Measurements from ENCODE around the gene TOR4A. TPM values are rescaled to one million over a fixed set of nuclear protein-coding genes. Genes with fewer than 3 reads are reported as not detected.

Gene TOR4A
- polyA plus RNA-seq, 2 of the 4 experiments (the other 2 are of a cell fraction), result 9.8 to 18.6 TPM

DNA sequence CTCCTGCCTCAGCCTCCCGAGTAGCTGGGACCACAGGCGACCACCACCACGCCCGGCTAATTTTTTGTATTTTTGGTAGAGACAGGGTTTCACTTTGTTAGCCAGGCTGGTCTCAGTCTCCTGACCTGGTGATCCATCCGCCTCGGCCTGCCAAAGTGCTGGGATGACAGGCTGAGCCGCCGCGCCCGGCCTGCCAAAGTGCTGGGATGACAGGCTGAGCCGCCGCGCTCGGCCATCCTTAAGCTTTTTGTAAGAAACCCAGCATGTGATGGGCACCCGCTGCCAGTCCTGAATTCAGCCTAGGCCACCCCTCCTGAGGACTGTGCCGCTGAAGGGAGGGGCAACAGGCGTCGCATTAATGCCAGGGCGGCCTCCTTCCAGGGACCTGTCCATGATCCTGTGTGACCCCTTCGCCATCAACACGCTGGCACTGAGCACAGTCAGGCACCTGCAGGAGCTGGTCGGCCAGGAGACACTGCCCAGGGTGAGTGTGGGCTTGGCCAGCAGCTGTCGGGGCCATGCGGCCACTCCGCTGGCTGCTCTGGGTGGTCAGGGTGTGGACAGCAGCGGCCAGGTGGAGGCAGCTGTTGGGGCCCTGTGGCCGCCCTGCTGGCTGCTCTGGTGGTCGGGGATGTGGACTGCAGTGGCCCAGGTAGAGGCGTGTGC lies 11.9 kb upstream of the TOR4A start:
- TF ChIP-seq EHF (CRISPR knock-in tag; IDR thresholded peaks at IDR 0.05) (no peak), KDM5A (IDR thresholded peaks at IDR 0.05) (no peak), BCL3 (IDR thresholded peaks at IDR 0.05) (no peak), RNF2 (IDR thresholded peaks at IDR 0.05; ENCODE audit: borderline replicate concordance, low read depth) (no peak), NR3C1 (IDR thresholded peaks at IDR 0.05) (no peak), POLR2AphosphoS2 (conservative IDR thresholded peaks at IDR 0.05; ENCODE audit: low read length) (no peak), JUNB (IDR thresholded peaks at IDR 0.05) (no peak), BHLHE40 (IDR thresholded peaks at IDR 0.05; ENCODE audit: low read depth, low read length) (no peak), CHD2 (IDR thresholded peaks at IDR 0.05; ENCODE audit: low read length, partially characterized antibody) (no peak), MAZ (IDR thresholded peaks at IDR 0.05; ENCODE audit: borderline replicate concordance, low read depth, low read length) (no peak), CBX2 (IDR thresholded peaks at IDR 0.05; ENCODE audit: borderline replicate concordance, low read depth) (no peak), ZSCAN20 (CRISPR knock-in tag; IDR thresholded peaks at IDR 0.05) (no peak), PHF8 (IDR thresholded peaks at IDR 0.05; ENCODE audit: borderline replicate concordance, low read depth) (no peak), GATA3 (IDR thresholded peaks at IDR 0.05; ENCODE audit: borderline replicate concordance) (no peak), HDAC2 (IDR thresholded peaks at IDR 0.05) (no peak)
- TF ChIP-seq, protein P1, sequence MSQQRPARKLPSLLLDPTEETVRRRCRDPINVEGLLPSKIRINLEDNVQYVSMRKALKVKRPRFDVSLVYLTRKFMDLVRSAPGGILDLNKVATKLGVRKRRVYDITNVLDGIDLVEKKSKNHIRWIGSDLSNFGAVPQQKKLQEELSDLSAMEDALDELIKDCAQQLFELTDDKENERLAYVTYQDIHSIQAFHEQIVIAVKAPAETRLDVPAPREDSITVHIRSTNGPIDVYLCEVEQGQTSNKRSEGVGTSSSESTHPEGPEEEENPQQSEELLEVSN (IDR thresholded peaks at IDR 0.05; ENCODE audit: borderline replicate concordance, low read depth), result no peak
- TF ChIP-seq, protein P2, sequence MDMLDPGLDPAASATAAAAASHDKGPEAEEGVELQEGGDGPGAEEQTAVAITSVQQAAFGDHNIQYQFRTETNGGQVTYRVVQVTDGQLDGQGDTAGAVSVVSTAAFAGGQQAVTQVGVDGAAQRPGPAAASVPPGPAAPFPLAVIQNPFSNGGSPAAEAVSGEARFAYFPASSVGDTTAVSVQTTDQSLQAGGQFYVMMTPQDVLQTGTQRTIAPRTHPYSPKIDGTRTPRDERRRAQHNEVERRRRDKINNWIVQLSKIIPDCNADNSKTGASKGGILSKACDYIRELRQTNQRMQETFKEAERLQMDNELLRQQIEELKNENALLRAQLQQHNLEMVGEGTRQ (IDR thresholded peaks at IDR 0.05), result no peak
- TF ChIP-seq, protein P3, sequence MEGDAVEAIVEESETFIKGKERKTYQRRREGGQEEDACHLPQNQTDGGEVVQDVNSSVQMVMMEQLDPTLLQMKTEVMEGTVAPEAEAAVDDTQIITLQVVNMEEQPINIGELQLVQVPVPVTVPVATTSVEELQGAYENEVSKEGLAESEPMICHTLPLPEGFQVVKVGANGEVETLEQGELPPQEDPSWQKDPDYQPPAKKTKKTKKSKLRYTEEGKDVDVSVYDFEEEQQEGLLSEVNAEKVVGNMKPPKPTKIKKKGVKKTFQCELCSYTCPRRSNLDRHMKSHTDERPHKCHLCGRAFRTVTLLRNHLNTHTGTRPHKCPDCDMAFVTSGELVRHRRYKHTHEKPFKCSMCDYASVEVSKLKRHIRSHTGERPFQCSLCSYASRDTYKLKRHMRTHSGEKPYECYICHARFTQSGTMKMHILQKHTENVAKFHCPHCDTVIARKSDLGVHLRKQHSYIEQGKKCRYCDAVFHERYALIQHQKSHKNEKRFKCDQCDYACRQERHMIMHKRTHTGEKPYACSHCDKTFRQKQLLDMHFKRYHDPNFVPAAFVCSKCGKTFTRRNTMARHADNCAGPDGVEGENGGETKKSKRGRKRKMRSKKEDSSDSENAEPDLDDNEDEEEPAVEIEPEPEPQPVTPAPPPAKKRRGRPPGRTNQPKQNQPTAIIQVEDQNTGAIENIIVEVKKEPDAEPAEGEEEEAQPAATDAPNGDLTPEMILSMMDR (IDR thresholded peaks at IDR 0.05), result no peak
- no peak for FAIRE-seq
- Histone ChIP-seq H3K27ac (no peak overlapping the region), H3K4me3 (no peak overlapping the region), H3K4me2 (no peak overlapping the region), H3K4me1 (peaks cover 22% of the 10 kb centered on the region), H3K9me3 (no peaks in the 10 kb centered on the region)
- WGBS (ENCODE audit: missing lambda C conversion rate), result 94% methylated on average over 29 of the region's 29 CpGs
- ChIA-PET CTCF (interaction anchor here (1.3 to 17.1 kb wide), 6 partner anchors 7 to 77 kb away, joined by 3 to 236 read pairs (median 10); partner anchors contain the start of genes TOR4A and TUBB4B), POLR2A (interaction anchor here (1.0 kb wide), 1 partner anchor 11 kb away, joined by 3 read pairs; the partner anchor contains the start of gene NELFB)
- no peak; a peak in 1 of 6 replicates for ATAC-seq
- DNase-seq (ENCODE audit: low read depth in 1 of 2, low spot score in 1 of 2), result no peak

DNA sequence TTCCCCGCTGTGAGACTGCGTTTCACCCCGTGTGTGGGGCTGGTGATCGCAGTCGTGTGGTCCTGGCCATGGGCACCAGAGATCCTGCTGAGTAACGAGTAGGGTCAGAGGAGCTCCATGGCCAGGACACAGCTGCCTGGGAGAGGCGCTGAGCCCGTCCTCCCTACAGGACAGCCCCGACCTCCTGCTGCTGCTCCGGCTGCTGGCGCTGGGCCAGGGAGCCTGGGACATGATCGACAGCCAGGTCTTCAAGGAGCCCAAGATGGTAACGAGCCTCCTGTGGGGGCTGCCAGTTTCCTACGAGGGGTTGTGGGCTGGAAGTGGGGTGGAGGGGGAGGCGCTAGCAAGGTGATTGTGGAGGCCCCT lies 11.4 kb upstream of the TOR4A start:
- no peak for FAIRE-seq
- ATAC-seq, result no peak
- WGBS (ENCODE audit: missing lambda C conversion rate), result 95% methylated on average over 15 of the region's 15 CpGs
- Histone ChIP-seq H3K9me3 (no peaks in the 10 kb centered on the region), H3K27ac (no peak overlapping the region), H3K4me3 (no peak overlapping the region), H3K4me1 (peaks cover 22% of the 10 kb centered on the region), H3K4me2 (no peak overlapping the region)
- DNase-seq (ENCODE audit: low read depth in 1 of 2, low spot score in 1 of 2), result no peak
- ChIA-PET CTCF (interaction anchor here (1.3 to 17.1 kb wide), 5 partner anchors 10 to 24 kb away, joined by 3 to 236 read pairs (median 6); partner anchors contain the start of genes TOR4A and TUBB4B), POLR2A (no interaction called here)
- TF ChIP-seq HES2 (IDR thresholded peaks at IDR 0.05), result no peak
- TF ChIP-seq, protein P2 (IDR thresholded peaks at IDR 0.05), result no peak
- no peak for TF ChIP-seq JUN (IDR thresholded peaks at IDR 0.05)
- no peak for TF ChIP-seq BHLHE40 (IDR thresholded peaks at IDR 0.05; ENCODE audit: low read depth, low read length)
- no peak for TF ChIP-seq CBX8 (IDR thresholded peaks at IDR 0.05)
- TF ChIP-seq ZSCAN20 (CRISPR knock-in tag; IDR thresholded peaks at IDR 0.05), result no peak
- no peak for TF ChIP-seq JUNB (IDR thresholded peaks at IDR 0.05)
